ENCODE measurements around the gene TAF1.
"Not testable (repeated sequence)": the region's sequence is repeated elsewhere in the genome, so short reads cannot be mapped to it uniquely, and the experiment has no call there.

Gene TAF1

GRCh38 chrX:71493111-71493613, 127.0 kb downstream of the TAF1 start:
- no peak for TF ChIP-seq TOX (CRISPR knock-in tag; IDR thresholded peaks at IDR 0.05; ENCODE audit: borderline replicate concordance)
- no peak for TF ChIP-seq ZNF8 (CRISPR knock-in tag; IDR thresholded peaks at IDR 0.05)
- TF ChIP-seq CSDC2 (CRISPR knock-in tag; IDR thresholded peaks at IDR 0.05): no peak
- TF ChIP-seq, protein P1, sequence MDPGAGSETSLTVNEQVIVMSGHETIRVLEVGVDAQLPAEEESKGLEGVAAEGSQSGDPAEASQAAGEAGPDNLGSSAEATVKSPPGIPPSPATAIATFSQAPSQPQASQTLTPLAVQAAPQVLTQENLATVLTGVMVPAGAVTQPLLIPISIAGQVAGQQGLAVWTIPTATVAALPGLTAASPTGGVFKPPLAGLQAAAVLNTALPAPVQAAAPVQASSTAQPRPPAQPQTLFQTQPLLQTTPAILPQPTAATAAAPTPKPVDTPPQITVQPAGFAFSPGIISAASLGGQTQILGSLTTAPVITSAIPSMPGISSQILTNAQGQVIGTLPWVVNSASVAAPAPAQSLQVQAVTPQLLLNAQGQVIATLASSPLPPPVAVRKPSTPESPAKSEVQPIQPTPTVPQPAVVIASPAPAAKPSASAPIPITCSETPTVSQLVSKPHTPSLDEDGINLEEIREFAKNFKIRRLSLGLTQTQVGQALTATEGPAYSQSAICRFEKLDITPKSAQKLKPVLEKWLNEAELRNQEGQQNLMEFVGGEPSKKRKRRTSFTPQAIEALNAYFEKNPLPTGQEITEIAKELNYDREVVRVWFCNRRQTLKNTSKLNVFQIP (CRISPR knock-in tag; IDR thresholded peaks at IDR 0.05; ENCODE audit: borderline replicate concordance, low read depth): no peak
- TF ChIP-seq ZNF70 (CRISPR knock-in tag; IDR thresholded peaks at IDR 0.05): no peak
- no peak for TF ChIP-seq ZFP30 (CRISPR knock-in tag; IDR thresholded peaks at IDR 0.05)
- no peak for TF ChIP-seq CSRNP3 (CRISPR knock-in tag; IDR thresholded peaks at IDR 0.05)
- TF ChIP-seq BACH2 (CRISPR knock-in tag; IDR thresholded peaks at IDR 0.05; ENCODE audit: borderline replicate concordance): no peak
- TF ChIP-seq, protein P2, sequence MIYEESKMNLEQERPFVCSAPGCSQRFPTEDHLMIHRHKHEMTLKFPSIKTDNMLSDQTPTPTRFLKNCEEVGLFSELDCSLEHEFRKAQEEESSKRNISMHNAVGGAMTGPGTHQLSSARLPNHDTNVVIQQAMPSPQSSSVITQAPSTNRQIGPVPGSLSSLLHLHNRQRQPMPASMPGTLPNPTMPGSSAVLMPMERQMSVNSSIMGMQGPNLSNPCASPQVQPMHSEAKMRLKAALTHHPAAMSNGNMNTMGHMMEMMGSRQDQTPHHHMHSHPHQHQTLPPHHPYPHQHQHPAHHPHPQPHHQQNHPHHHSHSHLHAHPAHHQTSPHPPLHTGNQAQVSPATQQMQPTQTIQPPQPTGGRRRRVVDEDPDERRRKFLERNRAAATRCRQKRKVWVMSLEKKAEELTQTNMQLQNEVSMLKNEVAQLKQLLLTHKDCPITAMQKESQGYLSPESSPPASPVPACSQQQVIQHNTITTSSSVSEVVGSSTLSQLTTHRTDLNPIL (CRISPR knock-in tag; IDR thresholded peaks at IDR 0.05; ENCODE audit: low read depth): no peak
- no peak for ATAC-seq

DNA sequence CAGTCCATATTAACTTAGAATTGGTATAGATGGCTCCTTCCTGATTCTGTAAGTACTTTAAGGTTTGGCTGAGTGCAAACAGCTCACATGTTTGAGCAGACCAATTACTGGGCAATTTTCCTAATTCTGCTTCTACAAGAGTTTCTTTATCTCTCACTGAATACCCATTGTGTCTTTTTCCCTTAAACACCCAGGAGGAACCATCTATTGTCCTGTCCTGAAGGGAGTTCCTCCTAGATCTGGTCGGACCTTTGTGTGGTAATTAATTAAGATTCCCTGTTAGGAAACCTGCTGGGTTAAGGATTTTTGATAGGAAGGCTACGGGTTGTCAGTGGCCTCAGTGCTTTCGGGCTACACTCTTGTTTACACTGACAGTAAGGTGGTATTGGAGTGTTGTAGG, 129.8 kb downstream of the TAF1 start:
- ATAC-seq: not testable (repeated sequence)

- ATAC-seq: no peak
- no peak for TF ChIP-seq TOX (CRISPR knock-in tag; IDR thresholded peaks at IDR 0.05; ENCODE audit: borderline replicate concordance)
- no peak for TF ChIP-seq PATZ1 (CRISPR knock-in tag; IDR thresholded peaks at IDR 0.05; ENCODE audit: borderline replicate concordance)
- no peak for TF ChIP-seq ZFP30 (CRISPR knock-in tag; IDR thresholded peaks at IDR 0.05)
- no peak for TF ChIP-seq GLIS3 (CRISPR knock-in tag; IDR thresholded peaks at IDR 0.05)
- no peak for TF ChIP-seq CSRNP3 (CRISPR knock-in tag; IDR thresholded peaks at IDR 0.05)
- TF ChIP-seq, protein P3, sequence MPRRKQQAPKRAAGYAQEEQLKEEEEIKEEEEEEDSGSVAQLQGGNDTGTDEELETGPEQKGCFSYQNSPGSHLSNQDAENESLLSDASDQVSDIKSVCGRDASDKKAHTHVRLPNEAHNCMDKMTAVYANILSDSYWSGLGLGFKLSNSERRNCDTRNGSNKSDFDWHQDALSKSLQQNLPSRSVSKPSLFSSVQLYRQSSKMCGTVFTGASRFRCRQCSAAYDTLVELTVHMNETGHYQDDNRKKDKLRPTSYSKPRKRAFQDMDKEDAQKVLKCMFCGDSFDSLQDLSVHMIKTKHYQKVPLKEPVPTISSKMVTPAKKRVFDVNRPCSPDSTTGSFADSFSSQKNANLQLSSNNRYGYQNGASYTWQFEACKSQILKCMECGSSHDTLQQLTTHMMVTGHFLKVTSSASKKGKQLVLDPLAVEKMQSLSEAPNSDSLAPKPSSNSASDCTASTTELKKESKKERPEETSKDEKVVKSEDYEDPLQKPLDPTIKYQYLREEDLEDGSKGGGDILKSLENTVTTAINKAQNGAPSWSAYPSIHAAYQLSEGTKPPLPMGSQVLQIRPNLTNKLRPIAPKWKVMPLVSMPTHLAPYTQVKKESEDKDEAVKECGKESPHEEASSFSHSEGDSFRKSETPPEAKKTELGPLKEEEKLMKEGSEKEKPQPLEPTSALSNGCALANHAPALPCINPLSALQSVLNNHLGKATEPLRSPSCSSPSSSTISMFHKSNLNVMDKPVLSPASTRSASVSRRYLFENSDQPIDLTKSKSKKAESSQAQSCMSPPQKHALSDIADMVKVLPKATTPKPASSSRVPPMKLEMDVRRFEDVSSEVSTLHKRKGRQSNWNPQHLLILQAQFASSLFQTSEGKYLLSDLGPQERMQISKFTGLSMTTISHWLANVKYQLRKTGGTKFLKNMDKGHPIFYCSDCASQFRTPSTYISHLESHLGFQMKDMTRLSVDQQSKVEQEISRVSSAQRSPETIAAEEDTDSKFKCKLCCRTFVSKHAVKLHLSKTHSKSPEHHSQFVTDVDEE (CRISPR knock-in tag; IDR thresholded peaks at IDR 0.05): no peak
- TF ChIP-seq, protein P2 (CRISPR knock-in tag; IDR thresholded peaks at IDR 0.05; ENCODE audit: low read depth): no peak
- no peak for TF ChIP-seq ZFP3 (CRISPR knock-in tag; IDR thresholded peaks at IDR 0.05)
- TF ChIP-seq CSDC2 (CRISPR knock-in tag; IDR thresholded peaks at IDR 0.05): no peak
Measured at GRCh38 chrX:71496476-71496875, 130.3 kb downstream of the TAF1 start.

- not testable (repeated sequence) for ATAC-seq
Measured at GRCh38 chrX:71502080-71502479, 135.9 kb downstream of the TAF1 start.

Measured in SK-N-SH treated with all-trans-retinoic acid at 6 μM for 48 hours (cell line).